ENCODE data around the gene KREMEN2. TPM values are rescaled to one million over a fixed set of nuclear protein-coding genes. Genes with fewer than 3 reads are reported as not detected.

Gene KREMEN2
- total and polyA plus RNA-seq, 9 of the 15 experiments (the other 6 are each of a cell fraction or from before 2014, with no cell fraction given), result 0.04 to 7.7 (median 1.5) TPM; not detected in 1

- TF ChIP-seq MED1 (CRISPR knock-in tag; IDR thresholded peaks at IDR 0.05; ENCODE audit: borderline replicate concordance), result no peak
- no peak for TF ChIP-seq NCOR1 (IDR thresholded peaks at IDR 0.05)
- TF ChIP-seq NFRKB (IDR thresholded peaks at IDR 0.05; ENCODE audit: low read depth), result no peak
- TF ChIP-seq, protein P1, sequence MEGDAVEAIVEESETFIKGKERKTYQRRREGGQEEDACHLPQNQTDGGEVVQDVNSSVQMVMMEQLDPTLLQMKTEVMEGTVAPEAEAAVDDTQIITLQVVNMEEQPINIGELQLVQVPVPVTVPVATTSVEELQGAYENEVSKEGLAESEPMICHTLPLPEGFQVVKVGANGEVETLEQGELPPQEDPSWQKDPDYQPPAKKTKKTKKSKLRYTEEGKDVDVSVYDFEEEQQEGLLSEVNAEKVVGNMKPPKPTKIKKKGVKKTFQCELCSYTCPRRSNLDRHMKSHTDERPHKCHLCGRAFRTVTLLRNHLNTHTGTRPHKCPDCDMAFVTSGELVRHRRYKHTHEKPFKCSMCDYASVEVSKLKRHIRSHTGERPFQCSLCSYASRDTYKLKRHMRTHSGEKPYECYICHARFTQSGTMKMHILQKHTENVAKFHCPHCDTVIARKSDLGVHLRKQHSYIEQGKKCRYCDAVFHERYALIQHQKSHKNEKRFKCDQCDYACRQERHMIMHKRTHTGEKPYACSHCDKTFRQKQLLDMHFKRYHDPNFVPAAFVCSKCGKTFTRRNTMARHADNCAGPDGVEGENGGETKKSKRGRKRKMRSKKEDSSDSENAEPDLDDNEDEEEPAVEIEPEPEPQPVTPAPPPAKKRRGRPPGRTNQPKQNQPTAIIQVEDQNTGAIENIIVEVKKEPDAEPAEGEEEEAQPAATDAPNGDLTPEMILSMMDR (IDR thresholded peaks at IDR 0.05 in 2 of 3, conservative IDR thresholded peaks at IDR 0.05 in 1 of 3; ENCODE audit: insufficient read depth in 2 of 3, low read depth in 1 of 3, low read length in 3 of 3), result peak; percentile 96 to 99 (median 97)
- no peak for TF ChIP-seq GABPA (tag; conservative IDR thresholded peaks at IDR 0.05; ENCODE audit: low read depth)
- TF ChIP-seq MIER1 (IDR thresholded peaks at IDR 0.05; ENCODE audit: low read depth), result no peak
- no peak for TF ChIP-seq PTTG1 (tag; IDR thresholded peaks at IDR 0.05; ENCODE audit: low read depth)
- no peak for TF ChIP-seq SLC30A9 (CRISPR knock-in tag; IDR thresholded peaks at IDR 0.05)
- no peak for TF ChIP-seq ZZZ3 (IDR thresholded peaks at IDR 0.05)
- no peak for TF ChIP-seq ELF4 (CRISPR knock-in tag; IDR thresholded peaks at IDR 0.05)
- no peak for TF ChIP-seq POLR2H (tag; IDR thresholded peaks at IDR 0.05; ENCODE audit: low read depth)
- TF ChIP-seq ZNF766 (CRISPR knock-in tag; conservative IDR thresholded peaks at IDR 0.05), result no peak
- TF ChIP-seq E2F6 (IDR thresholded peaks at IDR 0.05; ENCODE audit: borderline replicate concordance in 1 of 2, extremely low read depth in 1 of 2, insufficient read depth in 1 of 2, insufficient read length in 1 of 2, low read depth in 1 of 2, low read length in 1 of 2, poor library complexity in 1 of 2, severe bottlenecking in 1 of 2), result peak; percentile 28 to 75
- TF ChIP-seq C11orf30 (IDR thresholded peaks at IDR 0.05; ENCODE audit: low read depth), result no peak
- TF ChIP-seq, protein P2, sequence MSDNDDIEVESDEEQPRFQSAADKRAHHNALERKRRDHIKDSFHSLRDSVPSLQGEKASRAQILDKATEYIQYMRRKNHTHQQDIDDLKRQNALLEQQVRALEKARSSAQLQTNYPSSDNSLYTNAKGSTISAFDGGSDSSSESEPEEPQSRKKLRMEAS (CRISPR knock-in tag; IDR thresholded peaks at IDR 0.05), result peak; percentile 58
- TF ChIP-seq BCL6 (CRISPR knock-in tag; IDR thresholded peaks at IDR 0.05), result no peak
- no peak for TF ChIP-seq ZSCAN32 (CRISPR knock-in tag; IDR thresholded peaks at IDR 0.05)
- TF ChIP-seq PHF20 (IDR thresholded peaks at IDR 0.05; ENCODE audit: partially characterized antibody), result no peak
- TF ChIP-seq ZNF41 (CRISPR knock-in tag; conservative IDR thresholded peaks at IDR 0.05), result no peak
- peak; percentile 73; the same call in 1 of the 2 replicates for TF ChIP-seq SP1 (CRISPR knock-in tag; IDR thresholded peaks at IDR 0.05)
- no peak for TF ChIP-seq CHCHD3 (CRISPR knock-in tag; IDR thresholded peaks at IDR 0.05)
- no peak for TF ChIP-seq TAF7 (tag; IDR thresholded peaks at IDR 0.05)
Observed at GRCh38 chr16:2927010-2927646, 36.9 kb upstream of the KREMEN2 start (continued).

Data from K562 (cell line).